ENCODE results near the gene SRPX.

Gene SRPX

GRCh38 chrX:38247051-38247450, 26.4 kb upstream of the SRPX start:
- TF ChIP-seq ZFX (IDR thresholded peaks at IDR 0.05; ENCODE audit: borderline replicate concordance) (no peak), CTCF (IDR thresholded peaks at IDR 0.05) (no peak)

GRCh38 chrX:38240541-38240940, 19.9 kb upstream of the SRPX start:
- TF ChIP-seq CTCF (IDR thresholded peaks at IDR 0.05): no peak
- TF ChIP-seq ZFX (IDR thresholded peaks at IDR 0.05; ENCODE audit: borderline replicate concordance): no peak

More at GRCh38 chrX:38247051-38247450, 26.4 kb upstream of the SRPX start:
- no peak overlapping the region for H3K27ac ChIP-seq

GRCh38 chrX:38236901-38237615, 16.4 kb upstream of the SRPX start:
- no peak overlapping the region for H3K27ac ChIP-seq
- TF ChIP-seq CTCF (IDR thresholded peaks at IDR 0.05) (no peak), ZFX (IDR thresholded peaks at IDR 0.05; ENCODE audit: borderline replicate concordance) (no peak)

More at GRCh38 chrX:38240541-38240940, 19.9 kb upstream of the SRPX start:
- H3K27ac ChIP-seq: no peak overlapping the region

GRCh38 chrX:38233891-38234667, 13.4 kb upstream of the SRPX start:
- H3K27ac ChIP-seq: no peak overlapping the region
- TF ChIP-seq ZFX (IDR thresholded peaks at IDR 0.05; ENCODE audit: borderline replicate concordance): no peak
- TF ChIP-seq CTCF (IDR thresholded peaks at IDR 0.05): no peak

- H3K27ac ChIP-seq: no peak overlapping the region
- TF ChIP-seq ZFX (IDR thresholded peaks at IDR 0.05; ENCODE audit: borderline replicate concordance) (no peak), CTCF (IDR thresholded peaks at IDR 0.05) (no peak)
These were observed 11.5 kb upstream of the SRPX start for GRCh38 chrX:38232079-38232686.

- TF ChIP-seq ZFX (IDR thresholded peaks at IDR 0.05; ENCODE audit: borderline replicate concordance): no peak
- TF ChIP-seq CTCF (IDR thresholded peaks at IDR 0.05): no peak
- H3K27ac ChIP-seq: no peak overlapping the region
These were observed 4.4 kb upstream of the SRPX start for GRCh38 chrX:38225093-38225492.
